ENCODE results near the gene NUP133.
"Not testable (repeated sequence)": the region's sequence is repeated elsewhere in the genome, so short reads cannot be mapped to it uniquely, and the experiment has no call there.

Gene NUP133

DNA sequence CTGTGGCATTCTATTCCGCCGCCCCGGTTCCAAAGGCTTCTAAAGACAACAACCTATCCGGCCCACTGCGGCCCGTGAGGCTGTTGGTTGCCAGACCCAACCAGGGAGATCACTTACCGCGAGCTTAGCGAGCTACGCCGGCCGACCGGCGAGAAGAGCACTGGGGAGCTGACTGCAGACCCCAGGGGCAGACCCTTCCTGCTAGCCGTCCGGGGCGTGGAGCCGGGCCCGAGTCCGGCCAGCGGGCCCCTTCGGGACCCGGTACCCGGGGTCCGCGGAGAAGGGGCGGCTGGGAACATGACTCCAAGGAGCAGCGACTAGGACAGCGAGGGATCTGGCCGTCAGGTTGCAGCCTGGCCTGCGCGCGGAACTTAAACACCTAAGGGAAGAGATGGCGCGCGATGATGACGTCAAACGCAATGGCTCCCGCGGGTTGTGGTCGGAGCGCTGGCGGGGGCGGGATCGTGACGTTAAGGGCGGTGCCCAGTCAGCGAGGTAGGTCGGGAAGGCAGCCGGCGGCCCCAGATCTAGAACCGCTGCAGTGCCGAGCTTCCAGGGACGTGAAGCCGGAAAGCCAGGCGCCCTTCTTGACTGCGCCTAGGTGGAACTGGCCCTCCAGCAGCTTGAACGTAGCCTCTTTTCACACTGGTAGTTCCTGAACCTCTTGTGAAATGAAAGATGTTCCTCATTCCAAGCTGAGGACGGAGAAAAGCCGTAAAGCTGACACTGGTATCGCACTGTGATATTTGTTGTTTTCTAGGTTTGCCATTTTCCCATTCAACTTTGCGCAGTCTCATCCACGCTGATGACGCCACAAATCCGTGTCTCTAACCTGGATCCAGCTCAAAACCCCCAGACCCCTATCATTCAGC, at the start of gene NUP133:
Gene NUP133 (minus strand): TSS at position 391 of the 872 bp plus-strand sequence. CDS start 92 bp downstream, at position 299.
- peak; percentile 100 for DNase-seq

- DNase-seq: no peak
These were observed 49.2 kb upstream of the NUP133 start for GRCh38 chr1:229557200-229557850.

- no peak for DNase-seq
These were observed 46.9 kb upstream of the NUP133 start for GRCh38 chr1:229554886-229555621.

- DNase-seq: no peak
These were observed 45.5 kb upstream of the NUP133 start for GRCh38 chr1:229553621-229554130.

- no peak for DNase-seq
These were observed 44.6 kb upstream of the NUP133 start for GRCh38 chr1:229552732-229553131.

DNA sequence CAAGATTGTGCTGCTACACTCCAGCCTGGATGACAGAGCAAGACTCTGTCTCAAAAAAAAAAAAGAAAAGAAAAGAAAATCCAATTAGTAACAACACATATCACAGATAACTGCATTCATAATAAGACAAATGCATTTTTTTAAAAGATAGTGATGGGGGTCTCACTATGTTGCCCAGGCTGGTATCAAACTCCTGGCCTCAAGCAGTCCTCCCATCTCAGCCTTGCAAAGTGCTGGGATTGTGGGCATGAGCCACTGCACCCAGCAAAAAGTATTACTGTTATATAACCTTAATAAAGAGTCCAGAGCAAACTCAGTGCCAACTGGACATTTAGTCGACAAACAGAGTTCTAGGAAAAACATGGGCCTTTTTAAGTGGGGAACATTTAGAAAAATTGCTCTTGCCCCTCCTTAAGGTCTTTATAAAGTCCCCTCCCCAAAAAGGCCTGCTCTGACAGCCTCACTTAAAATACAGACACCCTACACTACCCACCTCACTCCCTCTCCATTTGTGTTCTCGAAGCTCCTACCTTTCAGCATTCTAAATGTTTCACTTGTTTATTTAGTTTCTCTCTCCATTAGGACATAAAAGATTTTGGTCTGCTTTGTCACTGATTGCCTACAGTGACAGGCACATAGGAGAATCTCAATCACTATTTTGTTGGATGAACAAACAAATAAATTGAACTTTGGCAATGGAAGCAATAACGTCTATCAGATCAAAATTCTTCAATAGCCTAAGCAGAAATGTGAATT, 42.8 kb upstream of the NUP133 start:
- no peak for DNase-seq

- DNase-seq: no peak
These were observed 39.4 kb upstream of the NUP133 start for GRCh38 chr1:229547542-229547941.

DNA sequence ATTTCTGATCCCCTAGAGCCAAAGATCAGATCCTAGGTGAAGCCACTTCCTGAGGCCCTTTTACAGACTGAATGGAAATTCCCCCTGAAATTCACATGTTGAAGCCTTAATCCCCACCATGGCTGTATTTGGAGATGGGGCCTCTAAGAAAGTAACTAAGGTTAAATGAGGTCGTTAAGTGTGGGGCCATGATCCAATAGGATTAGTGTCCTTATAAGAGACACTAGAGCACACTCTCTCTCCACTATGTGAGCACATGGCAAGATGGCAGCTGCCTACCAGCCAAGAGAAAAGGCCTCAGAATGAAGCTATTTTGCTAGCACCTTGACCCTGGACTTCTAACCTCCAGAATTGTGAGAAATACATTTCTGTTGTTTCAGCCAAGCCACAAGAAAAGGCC, 36.4 kb upstream of the NUP133 start:
- DNase-seq: no peak

GRCh38 chr1:229539863-229540506, 31.8 kb upstream of the NUP133 start:
- no peak for DNase-seq

DNA sequence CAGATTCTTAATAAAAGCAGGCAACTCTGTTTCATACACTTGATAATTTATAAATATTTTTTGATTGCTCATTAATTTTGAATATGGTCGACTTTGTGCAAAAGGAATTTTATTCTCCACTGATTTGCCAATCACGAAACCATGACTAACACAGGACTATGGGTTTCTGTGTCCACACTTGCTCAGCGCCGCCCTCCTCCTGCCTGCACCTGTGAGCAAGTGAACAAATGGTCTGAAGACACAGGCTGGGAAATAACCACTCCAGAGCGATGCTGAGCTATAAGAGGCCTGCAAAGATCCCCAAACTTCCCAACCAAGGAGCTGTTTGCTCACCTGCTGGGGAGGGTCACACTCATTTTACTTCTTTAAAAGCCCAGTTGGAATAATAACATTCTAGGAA, 30.8 kb upstream of the NUP133 start:
- DNase-seq: no peak

DNA sequence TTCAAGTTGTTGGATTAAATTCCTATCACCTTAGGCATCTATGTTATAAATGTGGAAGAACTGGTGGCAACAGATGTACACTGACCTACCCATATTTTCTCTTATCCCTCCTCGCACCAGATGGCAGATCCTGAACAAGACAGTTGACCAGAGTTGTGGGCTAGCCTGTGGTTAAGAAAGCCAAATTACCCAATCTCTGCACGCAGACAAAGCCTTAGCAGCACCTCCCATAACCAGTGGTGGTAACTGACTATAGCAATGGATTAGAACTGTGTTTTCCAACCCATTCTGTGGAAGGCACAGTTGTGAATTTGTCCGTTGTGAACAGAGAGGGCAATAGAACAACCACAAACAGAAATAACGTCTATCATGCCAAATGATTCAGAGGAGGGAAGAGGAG, 29.8 kb upstream of the NUP133 start:
- no peak for DNase-seq

GRCh38 chr1:229536982-229537381, 28.8 kb upstream of the NUP133 start:
- no peak for DNase-seq

DNA sequence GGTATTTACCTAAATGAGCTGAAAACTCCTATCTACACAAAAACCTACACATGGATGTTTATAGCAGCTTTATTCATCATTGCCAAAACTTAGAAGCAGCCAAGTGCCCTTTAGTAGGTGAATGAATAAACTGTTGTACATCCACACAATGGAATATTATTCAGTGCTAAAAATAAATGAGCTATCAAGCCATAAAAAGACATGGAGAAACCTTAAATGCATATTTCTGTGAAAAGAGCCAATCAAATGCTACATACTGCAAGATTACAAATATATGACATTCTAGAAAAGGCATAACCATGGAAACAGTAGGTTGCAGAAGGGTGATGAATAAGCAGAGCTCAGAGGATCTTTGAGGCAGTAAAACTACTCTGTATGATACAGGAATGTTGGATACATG, 27.1 kb upstream of the NUP133 start:
- no peak for DNase-seq

- no peak for DNase-seq
These were observed 23.2 kb upstream of the NUP133 start for GRCh38 chr1:229531326-229531725.

- DNase-seq: no peak
These were observed 21.5 kb upstream of the NUP133 start for GRCh38 chr1:229529639-229530038.

DNA sequence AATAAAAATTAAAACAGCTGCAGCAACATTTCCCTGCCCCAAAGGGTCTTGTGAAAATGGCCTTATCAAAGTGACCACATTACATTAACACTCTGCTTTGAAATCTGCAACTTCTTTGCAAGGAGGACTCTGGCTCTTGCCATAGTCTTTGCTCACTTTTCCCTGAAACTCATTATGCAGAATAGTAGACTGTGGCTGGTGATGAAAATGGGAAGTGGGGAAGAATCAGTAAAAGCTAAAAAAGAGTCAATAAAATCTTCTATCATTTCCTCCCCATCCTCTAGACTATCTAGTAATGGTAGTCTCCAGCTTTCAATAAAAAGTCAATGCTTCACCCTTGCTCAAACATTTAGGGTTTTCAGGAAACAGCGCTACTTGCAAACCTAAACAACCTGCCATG, 18.6 kb upstream of the NUP133 start:
- DNase-seq: no peak

DNA sequence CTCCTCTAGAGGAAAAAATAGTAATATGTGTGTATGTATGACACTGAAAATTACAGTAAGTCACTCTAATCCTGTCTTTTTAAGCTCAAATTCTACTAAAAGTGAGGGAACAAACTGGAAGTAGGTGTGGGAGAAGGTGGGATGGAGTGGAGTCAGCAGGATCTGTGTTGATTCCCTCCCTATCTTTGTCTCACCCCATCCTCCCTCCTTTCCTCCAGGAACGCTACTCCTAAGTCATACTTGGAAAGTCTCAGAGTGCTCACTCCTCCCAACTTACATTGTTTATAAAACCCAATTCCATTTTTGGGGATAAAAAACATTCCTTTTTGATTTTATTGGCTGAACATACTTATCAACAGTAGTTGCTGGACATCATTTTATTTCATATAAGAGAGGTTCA, 14.9 kb upstream of the NUP133 start:
- no peak for DNase-seq

DNA sequence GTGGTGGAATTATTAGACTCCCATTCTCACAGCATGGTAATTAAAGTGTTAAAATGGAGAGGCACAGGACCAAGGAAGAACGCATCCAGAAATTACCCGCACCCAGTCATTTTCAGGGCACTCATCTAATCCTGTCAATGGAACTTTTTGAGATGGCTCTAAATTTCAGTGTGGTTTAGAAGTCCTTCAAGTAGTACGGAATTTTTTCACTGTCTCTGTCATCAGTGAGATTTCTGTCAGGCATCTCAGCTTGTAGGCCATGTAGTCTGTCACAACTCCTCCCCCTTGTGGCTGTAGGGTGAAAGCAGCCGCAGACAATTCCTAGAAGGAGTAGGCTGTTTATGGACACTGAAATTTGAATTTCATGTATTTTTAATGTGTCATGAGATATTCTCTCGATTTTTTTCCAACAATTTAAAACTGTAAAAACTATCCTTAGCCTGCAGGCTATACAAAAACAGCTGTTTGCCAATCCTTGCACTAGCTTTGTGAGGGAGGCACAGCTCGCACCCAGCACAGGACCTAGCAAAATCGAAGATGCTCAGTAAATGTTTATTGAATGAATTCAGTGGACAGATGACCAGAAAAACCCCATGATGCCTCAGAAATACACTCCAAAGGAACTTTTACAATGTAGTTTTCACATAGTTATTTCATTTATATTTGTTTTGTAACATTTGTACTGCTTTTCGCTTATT, 6.6 kb upstream of the NUP133 start:
- DNase-seq: peak; percentile 60

DNA sequence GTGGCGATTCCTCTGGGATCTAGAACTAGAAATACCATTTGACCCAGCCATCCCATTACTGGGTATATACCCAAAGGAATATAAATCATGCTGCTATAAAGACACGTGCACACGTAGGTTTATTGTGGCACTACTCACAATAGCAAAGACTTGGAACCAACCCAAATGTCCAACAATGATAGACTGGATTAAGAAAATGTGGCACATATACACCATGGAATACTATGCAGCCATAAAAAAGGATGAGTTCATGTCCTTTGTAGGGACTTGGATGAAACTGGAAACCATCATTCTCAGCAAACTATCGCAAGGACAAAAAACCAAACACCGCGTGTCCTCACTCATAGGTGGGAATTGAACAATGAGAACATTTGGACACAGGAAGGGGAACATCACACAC, 3.5 kb upstream of the NUP133 start:
- DNase-seq: not testable (repeated sequence)

GRCh38 chr1:229511201-229511600, 3.1 kb upstream of the NUP133 start:
- not testable (repeated sequence) for DNase-seq

GRCh38 chr1:229509576-229509975, 1.4 kb upstream of the NUP133 start:
- no peak for DNase-seq
